GM23338 (cell line): ENCODE data around the gene CFAP74.

Experiments
- ETS1 ChIP-seq: IDR thresholded peaks from 2 replicates; pipeline ENCODE4 v1.6.1; 2016; ENCODE audit warnings: antibody characterized with exemption
- EZH2 ChIP-seq: fragments of 200-600 bp; sonication (generic); IDR thresholded peaks from one replicate; pipeline ENCODE4 v1.8.0; 2017; ENCODE audit warnings: antibody characterized with exemption, mild to moderate bottlenecking, low read depth; ENCODE audit not compliant: unreplicated experiment
- EZH2phosphoT487 ChIP-seq: fragments of 200-600 bp; sonication (generic); IDR thresholded peaks from one replicate; pipeline ENCODE4 v1.8.1; 2018; ENCODE audit warnings: antibody characterized with exemption; ENCODE audit not compliant: unreplicated experiment
- JUNB ChIP-seq: IDR thresholded peaks from one replicate; pipeline ENCODE4 v1.6.1; 2016; ENCODE audit warnings: antibody characterized with exemption; ENCODE audit not compliant: unreplicated experiment
- POLR2AphosphoS5 ChIP-seq: IDR thresholded peaks from 2 replicates; pipeline ENCODE4 v1.6.1; 2016; ENCODE audit warnings: antibody characterized with exemption, low read depth
- REST ChIP-seq: IDR thresholded peaks from one replicate; pipeline ENCODE4 v1.6.1; 2018; ENCODE audit warnings: antibody characterized with exemption; ENCODE audit not compliant: unreplicated experiment
- ZNF331 ChIP-seq: fragments of 250-450 bp; sonication (Bioruptor Pico); IDR thresholded peaks from 2 replicates; pipeline ENCODE4 v1.5.0; 2020; ENCODE audit warnings: low read depth, mild to moderate bottlenecking, moderate library complexity
- TF ChIP-seq, protein P1 (sequence below), 2 experiments: fragments of 200-600 bp in 1 of 2; sonication (generic) in 1 of 2; conservative IDR thresholded peaks; 2 replicates each; pipeline versions ENCODE4 v1.5.1 to v1.6.1; 2016 to 2017; ENCODE audit warnings: antibody characterized with exemption in 2 of 2, low read depth in 2 of 2, mild to moderate bottlenecking in 2 of 2, moderate library complexity in 1 of 2

GRCh38 chr1:2004856-2005255 lies 1.3 kb upstream of the CFAP74 start:
- no peak for TF ChIP-seq EZH2phosphoT487
- TF ChIP-seq, protein P1, sequence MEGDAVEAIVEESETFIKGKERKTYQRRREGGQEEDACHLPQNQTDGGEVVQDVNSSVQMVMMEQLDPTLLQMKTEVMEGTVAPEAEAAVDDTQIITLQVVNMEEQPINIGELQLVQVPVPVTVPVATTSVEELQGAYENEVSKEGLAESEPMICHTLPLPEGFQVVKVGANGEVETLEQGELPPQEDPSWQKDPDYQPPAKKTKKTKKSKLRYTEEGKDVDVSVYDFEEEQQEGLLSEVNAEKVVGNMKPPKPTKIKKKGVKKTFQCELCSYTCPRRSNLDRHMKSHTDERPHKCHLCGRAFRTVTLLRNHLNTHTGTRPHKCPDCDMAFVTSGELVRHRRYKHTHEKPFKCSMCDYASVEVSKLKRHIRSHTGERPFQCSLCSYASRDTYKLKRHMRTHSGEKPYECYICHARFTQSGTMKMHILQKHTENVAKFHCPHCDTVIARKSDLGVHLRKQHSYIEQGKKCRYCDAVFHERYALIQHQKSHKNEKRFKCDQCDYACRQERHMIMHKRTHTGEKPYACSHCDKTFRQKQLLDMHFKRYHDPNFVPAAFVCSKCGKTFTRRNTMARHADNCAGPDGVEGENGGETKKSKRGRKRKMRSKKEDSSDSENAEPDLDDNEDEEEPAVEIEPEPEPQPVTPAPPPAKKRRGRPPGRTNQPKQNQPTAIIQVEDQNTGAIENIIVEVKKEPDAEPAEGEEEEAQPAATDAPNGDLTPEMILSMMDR (conservative IDR thresholded peaks at IDR 0.05; ENCODE audit: low read depth in 2 of 2), result no peak
- TF ChIP-seq POLR2AphosphoS5, result no peak
- TF ChIP-seq ZNF331, result no peak
- TF ChIP-seq REST, result no peak
- no peak for TF ChIP-seq JUNB
- TF ChIP-seq EZH2, result no peak
- TF ChIP-seq ETS1, result no peak
